Measurements from ENCODE around the gene SAG. TPM values are rescaled to one million over a fixed set of nuclear protein-coding genes. Genes with fewer than 3 reads are reported as not detected.
A peak's percentile ranks its signal among the peaks of the same experiment; 100 is the strongest.

Gene SAG
- total RNA-seq, 4 donors from 2014 or later = 1.5 TPM; not detected in 3

- Histone ChIP-seq H3K27ac (no peak overlapping the region), H3K36me3 (no peaks in the 10 kb centered on the region), H3K4me3 (no peak overlapping the region), H3K9me3 (no peaks in the 10 kb centered on the region), H3K4me1 (peaks cover 0 to 21% (median 2%) of the 10 kb centered on the region in 3 donors), H3K27me3 (no peaks in the 10 kb centered on the region)
- no peak for ATAC-seq
- TF ChIP-seq POLR2A (IDR thresholded peaks at IDR 0.05) (no peak), EP300 (IDR thresholded peaks at IDR 0.05) (no peak), CTCF (IDR thresholded peaks at IDR 0.05) (no peak), POLR2AphosphoS5 (IDR thresholded peaks at IDR 0.05) (no peak)
- WGBS, 2 donors (ENCODE audit: low coverage in 1 of 2) = 81 to 92% methylated on average over 6 to 7 of the region's 11 CpGs
Observed at GRCh38 chr2:233380995-233381637, 73.5 kb downstream of the SAG start.

- TF ChIP-seq CTCF (IDR thresholded peaks at IDR 0.05) (no peak), POLR2AphosphoS5 (IDR thresholded peaks at IDR 0.05) (no peak), POLR2A (IDR thresholded peaks at IDR 0.05) (no peak), EP300 (IDR thresholded peaks at IDR 0.05) (no peak)
- WGBS, 2 donors (ENCODE audit: low coverage in 1 of 2) = 90 to 94% methylated on average over 1 to 2 of the region's 4 CpGs
- no peaks in the 10 kb centered on the region for H3K9me3 ChIP-seq
- H3K36me3 ChIP-seq = no peaks in the 10 kb centered on the region
- H3K4me1 ChIP-seq = peaks cover 0 to 26% (median 7%) of the 10 kb centered on the region in 3 donors
- H3K27ac ChIP-seq = no peak overlapping the region
- ATAC-seq = no peak
- H3K27me3 ChIP-seq = no peaks in the 10 kb centered on the region
- no peak overlapping the region for H3K4me3 ChIP-seq
Observed at GRCh38 chr2:233381638-233381995, 74.0 kb downstream of the SAG start.

DNA sequence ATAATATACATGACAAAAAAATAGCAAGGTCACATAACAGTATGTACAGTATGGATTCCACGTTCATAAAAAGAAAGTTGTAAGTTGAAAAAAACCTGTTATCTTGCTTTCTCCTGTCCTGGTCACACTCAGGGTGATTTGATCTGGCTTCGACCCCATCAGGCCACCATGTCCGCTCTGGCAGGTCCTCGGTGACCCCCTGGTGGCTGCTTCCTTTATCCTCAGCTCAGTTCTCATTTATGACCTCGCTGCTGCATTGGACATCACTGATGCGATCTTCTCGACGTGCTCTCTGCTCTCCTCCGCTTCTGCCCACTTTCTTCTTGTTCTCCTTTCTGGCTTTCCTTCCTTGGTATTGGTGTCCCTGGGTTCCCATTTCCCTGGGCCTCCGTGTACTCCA is 76.4 kb downstream of the SAG start:
- no peaks in the 10 kb centered on the region for H3K36me3 ChIP-seq
- H3K27me3 ChIP-seq = no peaks in the 10 kb centered on the region
- 64 to 89% methylated on average over 6 to 10 of the region's 10 CpGs for WGBS, 2 donors (ENCODE audit: low coverage in 1 of 2)
- ATAC-seq = no peak
- no peak overlapping the region for H3K4me3 ChIP-seq
- H3K9me3 ChIP-seq = no peaks in the 10 kb centered on the region
- no peak overlapping the region for H3K27ac ChIP-seq
- H3K4me1 ChIP-seq = peaks cover 0 to 50% (median 25%) of the 10 kb centered on the region in 3 donors
- no peak for TF ChIP-seq POLR2AphosphoS5 (IDR thresholded peaks at IDR 0.05)
- TF ChIP-seq POLR2A (IDR thresholded peaks at IDR 0.05) = no peak
- TF ChIP-seq EP300 (IDR thresholded peaks at IDR 0.05) = no peak
- no peak for TF ChIP-seq CTCF (IDR thresholded peaks at IDR 0.05)

- Histone ChIP-seq H3K36me3 (no peaks in the 10 kb centered on the region), H3K4me3 (no peak overlapping the region), H3K9me3 (no peaks in the 10 kb centered on the region), H3K27me3 (no peaks in the 10 kb centered on the region), H3K4me1 (peaks cover 0 to 59% (median 25%) of the 10 kb centered on the region in 3 donors), H3K27ac (peak overlapping the region in 3 of 4 donors; percentile 87 to 94 (median 94))
- ATAC-seq = no peak
- TF ChIP-seq POLR2A (IDR thresholded peaks at IDR 0.05) (no peak), POLR2AphosphoS5 (IDR thresholded peaks at IDR 0.05) (no peak), EP300 (IDR thresholded peaks at IDR 0.05) (no peak), CTCF (IDR thresholded peaks at IDR 0.05) (no peak)
- WGBS, 2 donors (ENCODE audit: low coverage in 1 of 2) = 66% methylated on average over 2 of the region's 12 CpGs; no CpG with 5 or more reads in 1 of the 2 donors
Observed at GRCh38 chr2:233384811-233385488, 77.3 kb downstream of the SAG start.

All from gastroesophageal sphincter (tissue), 4 donors.